SK-N-SH (cell line): ENCODE data around the gene NLGN1. TPM values are rescaled to one million over a fixed set of nuclear protein-coding genes. Genes with fewer than 3 reads are reported as not detected.

Experiments
- CTCF ChIA-PET: fragments of 300-600, 350-600 bp; formaldehyde crosslinking; extraction: SDS; loops from one replicate; lab custom pipeline; 2021; lab: Yijun Ruan, JAX
- POLR2A ChIA-PET: fragments of 350-600 bp; sonication (Branson Sonifier 250); formaldehyde crosslinking; extraction: SDS; loops from one replicate; lab custom pipeline; 2020; ENCODE audit warnings: antibody characterized with exemption, inconsistent platforms; lab: Yijun Ruan, JAX
- DNase-seq: peaks from one replicate; pipeline ENCODE4 v3.0.0; 2012
- H2AFZ ChIP-seq: fragments of 200-600 bp; sonication (generic); 2 replicates; pipeline ENCODE4 v1.8.1; 2016; ENCODE audit warnings: antibody characterized with exemption, mild to moderate bottlenecking, low read depth
- H3F3A ChIP-seq: fragments of 200-600 bp; sonication (generic); replicated peaks from 2 replicates; pipeline ENCODE3; 2016; ENCODE audit warnings: antibody characterized with exemption, mild to moderate bottlenecking; ENCODE audit not compliant: insufficient read depth
- H3K27ac ChIP-seq, 2 experiments: fragments of 200-500 bp in 1 of 2; fragments of 200-600 bp in 1 of 2; sonication (Bioruptor generic) in 1 of 2; sonication (generic), shearing (Covaris generic) in 1 of 2; 2 replicates each; pipeline versions ENCODE4 v1.5.1 to v1.6.1; 2014 to 2016; ENCODE audit warnings: low read depth in 2 of 2, inconsistent platforms in 1 of 2, low read length in 1 of 2, mild to moderate bottlenecking in 1 of 2, mixed read lengths in 1 of 2
- H3K27me3 ChIP-seq: fragments of 200-600 bp; sonication (generic), shearing (Covaris generic); 2 replicates; pipeline ENCODE4 v1.6.1; 2016; ENCODE audit warnings: mixed run types; ENCODE audit not compliant: insufficient read depth
- H3K36me3 ChIP-seq, 2 experiments: fragments of 200-500 bp in 1 of 2; fragments of 200-600 bp in 1 of 2; sonication (Bioruptor generic) in 1 of 2; sonication (generic) in 1 of 2; replicated peaks in 1 of 2; 2 replicates each; pipeline versions ENCODE3 to v1.5.1; 2014 to 2016; ENCODE audit warnings: low read length in 1 of 2, mild to moderate bottlenecking in 1 of 2; ENCODE audit not compliant: insufficient read depth in 2 of 2, control insufficient read depth in 1 of 2
- H3K4me1 ChIP-seq, 2 experiments: fragments of 200-500 bp in 1 of 2; fragments of 200-600 bp in 1 of 2; sonication (Bioruptor generic) in 1 of 2; sonication (generic), shearing (Covaris generic) in 1 of 2; 2 replicates each; pipeline versions ENCODE4 v1.5.1 to v1.6.1; 2014 to 2016; ENCODE audit warnings: low read depth in 1 of 2, low read length in 1 of 2, mixed run types in 1 of 2; ENCODE audit not compliant: insufficient read depth in 2 of 2, control insufficient read depth in 1 of 2
- H3K4me2 ChIP-seq: fragments of 200-600 bp; sonication (generic), shearing (Covaris generic); 2 replicates; pipeline ENCODE4 v1.6.1; 2017; ENCODE audit warnings: mixed run types
- H3K4me3 ChIP-seq, 2 experiments: fragments of 200-500 bp in 1 of 2; fragments of 200-600 bp in 1 of 2; sonication (Bioruptor generic) in 1 of 2; sonication (generic), shearing (Covaris generic) in 1 of 2; 2 replicates each; pipeline versions ENCODE4 v1.5.1 to v1.8.1; 2014 to 2016; ENCODE audit warnings: low read depth in 2 of 2, inconsistent platforms in 1 of 2, low read length in 1 of 2, mild to moderate bottlenecking in 1 of 2, mixed read lengths in 1 of 2, moderate library complexity in 1 of 2
- H3K79me2 ChIP-seq: fragments of 200-600 bp; sonication (generic); 2 replicates; pipeline ENCODE4 v1.8.1; 2017; ENCODE audit warnings: mild to moderate bottlenecking; ENCODE audit not compliant: insufficient read depth
- H3K9ac ChIP-seq: fragments of 200-600 bp; sonication (generic); 2 replicates; pipeline ENCODE4 v1.6.1; 2017; ENCODE audit warnings: mixed run types
- H3K9me2 ChIP-seq: fragments of 200-600 bp; sonication (generic); 2 replicates; pipeline ENCODE4 v1.6.1; 2017; ENCODE audit warnings: mixed run types
- H3K9me3 ChIP-seq: fragments of 200-600 bp; sonication (generic); 2 replicates; pipeline ENCODE4 v1.6.1; 2017; ENCODE audit warnings: mixed run types, mild to moderate bottlenecking, moderate library complexity
- H4K20me1 ChIP-seq: fragments of 200-600 bp; sonication (generic); 2 replicates; pipeline ENCODE4 v1.6.1; 2017; ENCODE audit warnings: mild to moderate bottlenecking, mixed run types; ENCODE audit not compliant: insufficient read depth
- ELF1 ChIP-seq: IDR thresholded peaks from 2 replicates; pipeline ENCODE4 v1.4.0; 2012
- FOSL2 ChIP-seq: IDR thresholded peaks from 2 replicates; pipeline ENCODE4 v1.4.0; 2012; ENCODE audit warnings: low read depth, mild to moderate bottlenecking, moderate library complexity, borderline replicate concordance
- JUND ChIP-seq: IDR thresholded peaks from 2 replicates; pipeline ENCODE4 v1.4.0; 2012
- NRF1 ChIP-seq: IDR thresholded peaks from 2 replicates; pipeline ENCODE4 v1.6.1; 2012; ENCODE audit warnings: low read depth, mild to moderate bottlenecking, low read length
- POLR2AphosphoS5 ChIP-seq: IDR thresholded peaks from 2 replicates; pipeline ENCODE4 v1.6.1; 2012; ENCODE audit warnings: low read depth, low read length
- RAD21 ChIP-seq: IDR thresholded peaks from 2 replicates; pipeline ENCODE4 v1.6.1; 2012; ENCODE audit warnings: mild to moderate bottlenecking, low read length
- YY1 ChIP-seq: IDR thresholded peaks from 2 replicates; pipeline ENCODE4 v1.4.0; 2012; ENCODE audit warnings: low read depth, mild to moderate bottlenecking
- WGBS: methylation state at CpG from one replicate; pipeline ENCODE4 v1.1.6; 2017; ENCODE audit warnings: low lambda C conversion rate; 5-methylcytosine and 5-hydroxymethylcytosine counted together
- polyA plus RNA-seq, 3 experiments: library from polyadenylated mRNA; depleted of rRNA; stranded (reverse); fragments of >200 nt; gene quantifications; 2 replicates each; pipeline ENCODE4 v1.2.3, GENCODE V29; 2012
- TF ChIP-seq, protein P1 (sequence below): fragments of 150-350 bp; IDR thresholded peaks from 2 replicates; pipeline ENCODE4 v1.6.1; 2016; ENCODE audit warnings: mild to moderate bottlenecking, low read depth, low read length
- TF ChIP-seq, protein P2 (sequence below): IDR thresholded peaks from 2 replicates; pipeline ENCODE4 v1.6.1; 2012; ENCODE audit warnings: mild to moderate bottlenecking, low read depth, low read length, moderate library complexity
- TF ChIP-seq, protein P3 (sequence below): IDR thresholded peaks from 2 replicates; pipeline ENCODE4 v1.4.0; 2012; ENCODE audit warnings: low read depth
- TF ChIP-seq, protein P4 (sequence below): fragments of 150-350 bp; IDR thresholded peaks from 2 replicates; pipeline ENCODE4 v1.6.1; 2017; ENCODE audit warnings: antibody characterized with exemption, low read length, low read depth, borderline replicate concordance

Gene NLGN1
- polyA plus RNA-seq, 1 of the 3 experiments (the other 2 are of a cell fraction) = 1.5 TPM

DNA sequence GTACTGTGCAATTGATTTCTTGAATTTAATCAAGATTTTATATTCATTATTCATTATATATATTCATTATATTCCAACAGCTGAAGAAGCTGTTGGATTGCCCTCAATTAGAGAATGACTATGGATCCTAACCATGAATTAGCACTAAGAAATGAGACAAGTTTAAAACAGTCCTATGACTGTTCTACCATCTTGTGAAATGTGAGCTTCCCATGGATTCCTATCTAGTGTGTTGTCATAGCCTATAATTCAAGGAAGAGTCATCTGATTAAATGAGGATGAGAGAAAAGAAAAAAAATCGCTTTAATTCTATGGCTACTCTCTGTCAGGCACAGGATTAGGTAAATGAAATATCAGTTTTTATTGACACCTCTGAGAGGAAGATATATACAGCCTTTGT, 765.0 kb downstream of the NLGN1 start:
- peaks cover 11% of the 10 kb centered on the region; the same call in 1 of the 2 replicates for H3K9me3 ChIP-seq
- TF ChIP-seq, protein P1, sequence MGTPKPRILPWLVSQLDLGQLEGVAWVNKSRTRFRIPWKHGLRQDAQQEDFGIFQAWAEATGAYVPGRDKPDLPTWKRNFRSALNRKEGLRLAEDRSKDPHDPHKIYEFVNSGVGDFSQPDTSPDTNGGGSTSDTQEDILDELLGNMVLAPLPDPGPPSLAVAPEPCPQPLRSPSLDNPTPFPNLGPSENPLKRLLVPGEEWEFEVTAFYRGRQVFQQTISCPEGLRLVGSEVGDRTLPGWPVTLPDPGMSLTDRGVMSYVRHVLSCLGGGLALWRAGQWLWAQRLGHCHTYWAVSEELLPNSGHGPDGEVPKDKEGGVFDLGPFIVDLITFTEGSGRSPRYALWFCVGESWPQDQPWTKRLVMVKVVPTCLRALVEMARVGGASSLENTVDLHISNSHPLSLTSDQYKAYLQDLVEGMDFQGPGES = no peak
- TF ChIP-seq JUND (peak; percentile 13; the same call in 1 of the 2 replicates), ELF1 (no peak)
- CTCF ChIA-PET = no interaction called here
- H4K20me1 ChIP-seq = no peaks in the 10 kb centered on the region
- H3K27ac ChIP-seq = peak overlapping the region in 1 of 2 experiments; percentile 26; a peak in 1 of 4 replicates
- H3K79me2 ChIP-seq = no peaks in the 10 kb centered on the region
- no peak overlapping the region for H3K4me3 ChIP-seq
- no peaks in the 10 kb centered on the region for H3K4me1 ChIP-seq
- no peak overlapping the region for H2AFZ ChIP-seq
- POLR2A ChIA-PET = no interaction called here
- H3K9ac ChIP-seq = no peak overlapping the region
- peaks cover 0 to 7% of the 10 kb centered on the region in 2 experiments for H3K36me3 ChIP-seq
- no peak overlapping the region for H3K4me2 ChIP-seq
- no peak for DNase-seq
- 57% methylated on average over 1 of the region's 1 CpG for WGBS
- no peaks in the 10 kb centered on the region for H3F3A ChIP-seq
- H3K9me2 ChIP-seq = no peaks in the 10 kb centered on the region
- H3K27me3 ChIP-seq = no peaks in the 10 kb centered on the region

DNA sequence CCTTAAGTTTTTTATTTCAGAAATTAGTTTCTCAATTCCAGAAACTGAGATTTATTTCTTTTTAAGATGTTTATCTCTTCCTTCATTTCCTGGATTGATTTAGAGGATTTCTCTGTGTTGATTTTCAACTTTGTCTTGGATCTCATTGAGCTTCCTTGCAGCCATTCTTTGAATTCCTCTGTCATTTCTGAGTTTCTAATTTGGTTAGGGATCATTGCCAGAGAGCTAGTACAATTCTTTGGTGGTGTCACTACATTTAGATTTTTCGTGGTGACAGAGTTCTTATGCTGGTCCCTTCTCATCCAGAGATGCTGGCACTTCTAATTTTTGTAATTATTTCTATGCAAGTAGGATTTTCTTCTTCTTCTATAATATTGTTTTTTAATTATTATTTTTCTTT, 770.5 kb downstream of the NLGN1 start:
- H3F3A ChIP-seq = peaks cover 3% of the 10 kb centered on the region
- no peaks in the 10 kb centered on the region for H3K79me2 ChIP-seq
- no peak overlapping the region for H3K9ac ChIP-seq
- no peaks in the 10 kb centered on the region for H3K4me1 ChIP-seq
- peaks cover 17% of the 10 kb centered on the region; the same call in 1 of the 2 replicates for H3K9me3 ChIP-seq
- 8% methylated on average over 1 of the region's 1 CpG for WGBS
- ChIA-PET POLR2A (no interaction called here), CTCF (no interaction called here)
- peaks cover 0 to 7% of the 10 kb centered on the region in 2 experiments for H3K36me3 ChIP-seq
- no peaks in the 10 kb centered on the region for H3K9me2 ChIP-seq
- H3K4me2 ChIP-seq = no peak overlapping the region
- H4K20me1 ChIP-seq = no peaks in the 10 kb centered on the region
- H2AFZ ChIP-seq = no peak overlapping the region
- H3K27me3 ChIP-seq = no peaks in the 10 kb centered on the region
- DNase-seq = no peak
- no peak overlapping the region for H3K27ac ChIP-seq
- no peak overlapping the region for H3K4me3 ChIP-seq
- TF ChIP-seq, protein P2, sequence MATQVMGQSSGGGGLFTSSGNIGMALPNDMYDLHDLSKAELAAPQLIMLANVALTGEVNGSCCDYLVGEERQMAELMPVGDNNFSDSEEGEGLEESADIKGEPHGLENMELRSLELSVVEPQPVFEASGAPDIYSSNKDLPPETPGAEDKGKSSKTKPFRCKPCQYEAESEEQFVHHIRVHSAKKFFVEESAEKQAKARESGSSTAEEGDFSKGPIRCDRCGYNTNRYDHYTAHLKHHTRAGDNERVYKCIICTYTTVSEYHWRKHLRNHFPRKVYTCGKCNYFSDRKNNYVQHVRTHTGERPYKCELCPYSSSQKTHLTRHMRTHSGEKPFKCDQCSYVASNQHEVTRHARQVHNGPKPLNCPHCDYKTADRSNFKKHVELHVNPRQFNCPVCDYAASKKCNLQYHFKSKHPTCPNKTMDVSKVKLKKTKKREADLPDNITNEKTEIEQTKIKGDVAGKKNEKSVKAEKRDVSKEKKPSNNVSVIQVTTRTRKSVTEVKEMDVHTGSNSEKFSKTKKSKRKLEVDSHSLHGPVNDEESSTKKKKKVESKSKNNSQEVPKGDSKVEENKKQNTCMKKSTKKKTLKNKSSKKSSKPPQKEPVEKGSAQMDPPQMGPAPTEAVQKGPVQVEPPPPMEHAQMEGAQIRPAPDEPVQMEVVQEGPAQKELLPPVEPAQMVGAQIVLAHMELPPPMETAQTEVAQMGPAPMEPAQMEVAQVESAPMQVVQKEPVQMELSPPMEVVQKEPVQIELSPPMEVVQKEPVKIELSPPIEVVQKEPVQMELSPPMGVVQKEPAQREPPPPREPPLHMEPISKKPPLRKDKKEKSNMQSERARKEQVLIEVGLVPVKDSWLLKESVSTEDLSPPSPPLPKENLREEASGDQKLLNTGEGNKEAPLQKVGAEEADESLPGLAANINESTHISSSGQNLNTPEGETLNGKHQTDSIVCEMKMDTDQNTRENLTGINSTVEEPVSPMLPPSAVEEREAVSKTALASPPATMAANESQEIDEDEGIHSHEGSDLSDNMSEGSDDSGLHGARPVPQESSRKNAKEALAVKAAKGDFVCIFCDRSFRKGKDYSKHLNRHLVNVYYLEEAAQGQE = no peak
- TF ChIP-seq, protein P3, sequence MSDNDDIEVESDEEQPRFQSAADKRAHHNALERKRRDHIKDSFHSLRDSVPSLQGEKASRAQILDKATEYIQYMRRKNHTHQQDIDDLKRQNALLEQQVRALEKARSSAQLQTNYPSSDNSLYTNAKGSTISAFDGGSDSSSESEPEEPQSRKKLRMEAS = no peak
- TF ChIP-seq, protein P4, sequence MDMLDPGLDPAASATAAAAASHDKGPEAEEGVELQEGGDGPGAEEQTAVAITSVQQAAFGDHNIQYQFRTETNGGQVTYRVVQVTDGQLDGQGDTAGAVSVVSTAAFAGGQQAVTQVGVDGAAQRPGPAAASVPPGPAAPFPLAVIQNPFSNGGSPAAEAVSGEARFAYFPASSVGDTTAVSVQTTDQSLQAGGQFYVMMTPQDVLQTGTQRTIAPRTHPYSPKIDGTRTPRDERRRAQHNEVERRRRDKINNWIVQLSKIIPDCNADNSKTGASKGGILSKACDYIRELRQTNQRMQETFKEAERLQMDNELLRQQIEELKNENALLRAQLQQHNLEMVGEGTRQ = no peak
- TF ChIP-seq POLR2AphosphoS5 (no peak), FOSL2 (no peak), YY1 (no peak), NRF1 (no peak), JUND (no peak), RAD21 (no peak)
